ENCODE measurements around the gene CPNE4. TPM values are rescaled to one million over a fixed set of nuclear protein-coding genes. Genes with fewer than 3 reads are reported as not detected.

Gene CPNE4
- total and polyA plus RNA-seq, 9 of the 15 experiments (the other 6 are each of a cell fraction or from before 2014, with no cell fraction given): not detected

- TF ChIP-seq RREB1 (CRISPR knock-in tag; IDR thresholded peaks at IDR 0.05): no peak
- TF ChIP-seq DNMT1 (IDR thresholded peaks at IDR 0.05): no peak
Measured at GRCh38 chr3:131586277-131586676, 448.5 kb downstream of the CPNE4 start (continued).

GRCh38 chr3:131582438-131582837 lies 452.4 kb downstream of the CPNE4 start:
- H3K9me3 ChIP-seq (replicated peaks; ENCODE audit: control insufficient read depth, insufficient read depth, low read depth, low read length): no peaks in the 10 kb centered on the region
- H3K27me3 ChIP-seq (ENCODE audit: control insufficient read depth in 2 of 2, insufficient read depth in 2 of 2, low read length in 2 of 2): no peaks in the 10 kb centered on the region
- H4K20me1 ChIP-seq (replicated peaks; ENCODE audit: control insufficient read depth, insufficient read depth, low read length): no peaks in the 10 kb centered on the region
- DNase-seq (ENCODE audit: extremely low read depth in 1 of 4, low spot score in 3 of 4): peak; percentile 28 to 65 (median 42)
- no peaks in the 10 kb centered on the region for H3K4me1 ChIP-seq (replicated peaks in 1 of 2; ENCODE audit: control insufficient read depth in 2 of 2, insufficient read depth in 2 of 2, low read length in 2 of 2)
- H3K4me2 ChIP-seq (ENCODE audit: insufficient read depth, low read length): no peak overlapping the region
- CTCF ChIA-PET (ENCODE audit: low intra/inter-chr PET ratio): no interaction called here
- no peak overlapping the region for H3K27ac ChIP-seq (ENCODE audit: extremely low read depth, low read depth, low read length)
- no peak overlapping the region for H3K9ac ChIP-seq (ENCODE audit: insufficient read depth in 1 of 2, low read depth in 2 of 2, low read length in 2 of 2)
- intact Hi-C loops (cut with micrococcal nuclease) (no loop called here), in situ Hi-C loops (cut with MboI) (no loop called here)
- no peaks in the 10 kb centered on the region for H3K79me2 ChIP-seq (ENCODE audit: control insufficient read depth, insufficient read depth, low read length)
- no peak overlapping the region for H3K4me3 ChIP-seq
- 0% methylated on average over 1 of the region's 1 CpG for WGBS (ENCODE audit: insufficient coverage, low coverage, missing lambda C conversion rate)
- no TSS peak for BruUV-seq (replicated peaks)
- POLR2A ChIA-PET: interaction anchor here (0.9 kb wide), 1 partner anchor 13 kb away, joined by 3 read pairs; no protein-coding TSS in a partner anchor
- FAIRE-seq: no peak
- no peaks in the 10 kb centered on the region for H3K9me1 ChIP-seq (ENCODE audit: control insufficient read depth, insufficient read depth, low read length)
- peak overlapping the region; percentile 32; the same call in 1 of the 2 replicates for H2AFZ ChIP-seq (ENCODE audit: low read depth, low read length)
- H3K36me3 ChIP-seq (ENCODE audit: control insufficient read depth, insufficient read depth, low read length): no peaks in the 10 kb centered on the region
- peak; percentile 72; the same call in 1 of the 3 replicates for ATAC-seq
- TF ChIP-seq SIN3B (IDR thresholded peaks at IDR 0.05; ENCODE audit: low read depth) (no peak), MYNN (IDR thresholded peaks at IDR 0.05) (no peak), MYNN (CRISPR knock-in tag; IDR thresholded peaks at IDR 0.05) (no peak), C11orf30 (IDR thresholded peaks at IDR 0.05; ENCODE audit: low read depth) (no peak), PTRF (tag; IDR thresholded peaks at IDR 0.05) (no peak), BCL6 (CRISPR knock-in tag; IDR thresholded peaks at IDR 0.05) (no peak), TFE3 (CRISPR knock-in tag; IDR thresholded peaks at IDR 0.05) (peak; percentile 87), BRD4 (IDR thresholded peaks at IDR 0.05) (no peak), ZNF511 (CRISPR knock-in tag; IDR thresholded peaks at IDR 0.05) (no peak), RB1 (IDR thresholded peaks at IDR 0.05; ENCODE audit: low read depth) (no peak), RAD51 (IDR thresholded peaks at IDR 0.05; ENCODE audit: borderline replicate concordance, low read depth) (peak; percentile 63; the same call in 1 of the 2 replicates), ZNF561 (CRISPR knock-in tag; conservative IDR thresholded peaks at IDR 0.05) (no peak), NFE2 (IDR thresholded peaks at IDR 0.05; ENCODE audit: low read depth) (peak; percentile 51), ZZZ3 (IDR thresholded peaks at IDR 0.05) (no peak)

Measured in K562 (cell line).